GM21619 (cell line): Measurements from ENCODE around the gene GTF2IRD1.
"Not testable (repeated sequence)": the region's sequence is repeated elsewhere in the genome, so short reads cannot be mapped to it uniquely, and the experiment has no call there.

Source experiments
- ATAC-seq: cut with Tn5 transposase; IDR thresholded peaks from one replicate; pipeline ENCODE4 v1.9.1; 2021; ENCODE audit not compliant: unreplicated experiment

GTF2IRD1 gene

GRCh38 chr7:74489997-74490945 lies 36.6 kb downstream of the GTF2IRD1 start:
- ATAC-seq, result no peak

- not testable (repeated sequence) for ATAC-seq
Measured at GRCh38 chr7:74491490-74491889, 37.8 kb downstream of the GTF2IRD1 start.

GRCh38 chr7:74493295-74493694 lies 39.6 kb downstream of the GTF2IRD1 start:
- ATAC-seq, result no peak

GRCh38 chr7:74494076-74494548 lies 40.4 kb downstream of the GTF2IRD1 start:
- ATAC-seq, result no peak

GRCh38 chr7:74495112-74496086 lies 41.7 kb downstream of the GTF2IRD1 start:
- no peak for ATAC-seq

GRCh38 chr7:74496272-74496671 lies 42.6 kb downstream of the GTF2IRD1 start:
- no peak for ATAC-seq

- not testable (repeated sequence) for ATAC-seq
Measured at GRCh38 chr7:74496773-74497172, 43.1 kb downstream of the GTF2IRD1 start.

- ATAC-seq, result no peak
Measured at GRCh38 chr7:74498354-74498753, 44.6 kb downstream of the GTF2IRD1 start.

- no peak for ATAC-seq
Measured at GRCh38 chr7:74498996-74499834, 45.5 kb downstream of the GTF2IRD1 start.

- no peak for ATAC-seq
Measured at GRCh38 chr7:74499835-74500388, 46.2 kb downstream of the GTF2IRD1 start.

- ATAC-seq, result no peak
Measured at GRCh38 chr7:74501298-74501697, 47.6 kb downstream of the GTF2IRD1 start.

GRCh38 chr7:74502216-74502891 lies 48.6 kb downstream of the GTF2IRD1 start:
- no peak for ATAC-seq

- ATAC-seq, result no peak
Measured at GRCh38 chr7:74503061-74503460, 49.4 kb downstream of the GTF2IRD1 start.

GRCh38 chr7:74503943-74504342 lies 50.2 kb downstream of the GTF2IRD1 start:
- ATAC-seq, result no peak

GRCh38 chr7:74505471-74506324 lies 52.0 kb downstream of the GTF2IRD1 start:
- ATAC-seq, result no peak

GRCh38 chr7:74506325-74506724 lies 52.6 kb downstream of the GTF2IRD1 start:
- no peak for ATAC-seq

GRCh38 chr7:74507538-74508319 lies 54.0 kb downstream of the GTF2IRD1 start:
- ATAC-seq, result no peak

GRCh38 chr7:74509453-74509852 lies 55.7 kb downstream of the GTF2IRD1 start:
- ATAC-seq, result not testable (repeated sequence)
